Breast epithelium (tissue), 4 donors: ENCODE measurements around the gene CD209. TPM values are rescaled to one million over a fixed set of nuclear protein-coding genes. Genes with fewer than 3 reads are reported as not detected.

Source experiments
- DNase-seq, 2 donors: peaks; one replicate each; pipeline ENCODE4 v3.0.0-alpha.2; 2019; ENCODE audit warnings: low spot score in 2 of 2
- H3K27ac ChIP-seq, 2 donors: fragments of 200-600 bp; sonication (generic) in 1 of 2; one replicate each; pipeline ENCODE4 v1.5.1; 2016 to 2019; ENCODE audit warnings: mild to moderate bottlenecking in 1 of 2
- H3K27me3 ChIP-seq, 2 donors: fragments of 200-600 bp; sonication (generic) in 1 of 2; one replicate each; pipeline versions ENCODE4 v1.5.1 to v1.6.0; 2017 to 2019; ENCODE audit warnings: control low read depth in 1 of 2, mild to moderate bottlenecking in 1 of 2
- H3K36me3 ChIP-seq: fragments of 200-600 bp; one replicate; pipeline ENCODE4 v1.5.1; 2019
- H3K4me1 ChIP-seq, 2 donors: fragments of 200-600 bp; sonication (generic); one replicate each; pipeline ENCODE4 v1.5.1; 2016 to 2019; ENCODE audit warnings: control low read depth in 1 of 2
- H3K4me3 ChIP-seq, 3 donors: fragments of 200-600 bp; sonication (generic); 1 replicate in 2 of 3; 2 replicates in 1 of 3; pipeline ENCODE4 v1.5.1; 2016 to 2019; ENCODE audit warnings: mild to moderate bottlenecking in 3 of 3, moderate library complexity in 2 of 3
- H3K9me3 ChIP-seq, 2 donors: fragments of 200-600 bp; sonication (generic) in 1 of 2; one replicate each; pipeline ENCODE4 v1.5.1; 2016 to 2019; ENCODE audit warnings: control low read depth in 1 of 2
- POLR2A ChIP-seq: fragments of 450-650 bp; IDR thresholded peaks from one replicate; pipeline ENCODE4 v1.6.1; 2016; ENCODE audit warnings: antibody characterized with exemption, mild to moderate bottlenecking, moderate library complexity
- POLR2AphosphoS5 ChIP-seq, 3 donors: sonication (generic); formaldehyde crosslinking; IDR thresholded peaks; one replicate each; pipeline ENCODE4 v1.6.1; 2017; ENCODE audit warnings: antibody characterized with exemption in 3 of 3
- intact Hi-C: fragments of 100-400 bp; cut with DNase I; formaldehyde crosslinking; loops from one replicate; pipeline ENCODE4 v1.15.1; 2023; ENCODE audit warnings: low total_unique reads
- total RNA-seq, 3 donors: library from RNA; depleted of rRNA; stranded (reverse); fragments of >200 nt; gene quantifications; one replicate each; pipeline ENCODE4 v1.1.0, GENCODE V29; 2016
- TF ChIP-seq, protein P1 (sequence below), 3 donors: fragments of 450-650 bp; IDR thresholded peaks; one replicate each; pipeline ENCODE4 v1.5.1; 2016 to 2017; ENCODE audit warnings: antibody characterized with exemption in 3 of 3, mild to moderate bottlenecking in 3 of 3, moderate library complexity in 3 of 3

Gene CD209
- total RNA-seq, 3 donors from 2014 or later, result 2.3 to 9.8 (median 2.6) TPM

DNA sequence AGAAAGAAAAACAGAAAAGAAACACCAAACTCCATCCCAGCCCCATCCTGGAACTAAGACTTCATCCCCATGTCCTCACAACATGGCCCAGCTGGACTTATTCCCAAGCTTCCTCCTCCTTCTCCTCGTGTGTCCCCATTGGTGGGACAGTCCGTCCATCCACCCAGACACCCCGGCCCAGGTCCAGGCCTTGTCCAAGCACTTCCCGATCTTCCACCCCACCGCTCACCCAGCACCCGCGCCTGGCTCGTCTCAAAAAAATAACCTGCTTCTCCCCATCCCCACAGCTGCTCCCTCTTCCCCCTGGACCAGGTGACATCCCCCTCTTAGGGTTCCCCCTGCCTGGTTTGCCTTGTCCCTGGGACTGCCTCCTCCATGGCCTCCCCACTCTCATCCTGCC is 44.0 kb downstream of the CD209 start:
- Histone ChIP-seq H3K27ac (no peak overlapping the region), H3K36me3 (no peaks in the 10 kb centered on the region), H3K4me3 (no peak overlapping the region), H3K9me3 (no peaks in the 10 kb centered on the region), H3K4me1 (no peaks in the 10 kb centered on the region), H3K27me3 (peaks cover 0 to 40% of the 10 kb centered on the region in 2 donors)
- intact Hi-C loops, result no loop called here
- no peak for DNase-seq
- TF ChIP-seq POLR2A (no peak), POLR2AphosphoS5 (IDR thresholded peaks at IDR 0.05) (no peak)
- TF ChIP-seq, protein P1, sequence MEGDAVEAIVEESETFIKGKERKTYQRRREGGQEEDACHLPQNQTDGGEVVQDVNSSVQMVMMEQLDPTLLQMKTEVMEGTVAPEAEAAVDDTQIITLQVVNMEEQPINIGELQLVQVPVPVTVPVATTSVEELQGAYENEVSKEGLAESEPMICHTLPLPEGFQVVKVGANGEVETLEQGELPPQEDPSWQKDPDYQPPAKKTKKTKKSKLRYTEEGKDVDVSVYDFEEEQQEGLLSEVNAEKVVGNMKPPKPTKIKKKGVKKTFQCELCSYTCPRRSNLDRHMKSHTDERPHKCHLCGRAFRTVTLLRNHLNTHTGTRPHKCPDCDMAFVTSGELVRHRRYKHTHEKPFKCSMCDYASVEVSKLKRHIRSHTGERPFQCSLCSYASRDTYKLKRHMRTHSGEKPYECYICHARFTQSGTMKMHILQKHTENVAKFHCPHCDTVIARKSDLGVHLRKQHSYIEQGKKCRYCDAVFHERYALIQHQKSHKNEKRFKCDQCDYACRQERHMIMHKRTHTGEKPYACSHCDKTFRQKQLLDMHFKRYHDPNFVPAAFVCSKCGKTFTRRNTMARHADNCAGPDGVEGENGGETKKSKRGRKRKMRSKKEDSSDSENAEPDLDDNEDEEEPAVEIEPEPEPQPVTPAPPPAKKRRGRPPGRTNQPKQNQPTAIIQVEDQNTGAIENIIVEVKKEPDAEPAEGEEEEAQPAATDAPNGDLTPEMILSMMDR (IDR thresholded peaks at IDR 0.05), result no peak

DNA sequence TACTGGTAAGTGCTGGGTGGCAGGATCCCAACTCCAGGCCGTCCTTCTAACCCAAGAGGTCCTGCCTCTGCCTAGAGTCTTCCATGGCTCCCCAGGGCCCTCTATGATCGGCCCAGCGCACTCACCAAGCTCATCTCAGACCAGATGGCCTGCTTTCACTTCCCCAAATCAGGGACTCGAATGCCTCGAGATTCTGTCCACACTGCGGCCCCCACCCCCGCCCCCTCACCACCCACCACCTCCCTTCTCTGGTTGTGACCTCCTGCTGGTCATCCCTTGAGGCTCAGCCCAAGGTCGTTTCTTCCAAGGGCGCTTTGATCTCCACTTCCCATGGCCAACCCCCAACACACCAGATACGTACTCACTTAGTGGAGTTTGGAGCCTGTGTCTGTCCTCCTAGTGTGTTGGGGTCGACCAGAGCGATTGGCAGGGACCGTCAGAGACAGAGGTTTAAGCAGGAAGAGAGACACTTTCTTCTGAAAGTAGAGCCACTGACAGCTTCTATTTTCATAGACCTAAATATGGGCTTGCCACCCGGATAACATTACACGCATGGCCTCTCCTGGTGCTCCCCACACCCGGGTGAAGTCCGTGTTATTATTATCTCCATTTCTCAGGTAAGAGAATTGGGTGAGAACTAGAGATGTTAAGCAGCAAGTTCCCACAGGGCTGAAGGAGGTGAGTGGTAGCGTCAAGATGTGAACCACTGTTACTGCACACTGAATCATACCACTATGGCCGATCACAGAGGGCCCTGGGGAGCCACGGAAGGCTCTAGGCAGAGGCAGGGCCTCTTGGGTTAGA is 45.5 kb downstream of the CD209 start, which contains the start of gene FCER2:
Gene FCER2, minus strand, starts transcription at position 478 of the 804 bp plus-strand sequence. CDS start 2,371 bp downstream, outside the sequence.
- Histone ChIP-seq H3K9me3 (no peaks in the 10 kb centered on the region), H3K36me3 (no peaks in the 10 kb centered on the region), H3K4me1 (no peaks in the 10 kb centered on the region), H3K27ac (no peak within 1 kb of the TSS), H3K4me3 (no peak within 1 kb of the TSS), H3K27me3 (peaks cover 0 to 55% of the 10 kb centered on the region in 2 donors)
- TF ChIP-seq POLR2A (no peak), POLR2AphosphoS5 (IDR thresholded peaks at IDR 0.05) (no peak)
- TF ChIP-seq, protein P1 (IDR thresholded peaks at IDR 0.05), result no peak
- intact Hi-C loops, result no loop called here
- no peak for DNase-seq

DNA sequence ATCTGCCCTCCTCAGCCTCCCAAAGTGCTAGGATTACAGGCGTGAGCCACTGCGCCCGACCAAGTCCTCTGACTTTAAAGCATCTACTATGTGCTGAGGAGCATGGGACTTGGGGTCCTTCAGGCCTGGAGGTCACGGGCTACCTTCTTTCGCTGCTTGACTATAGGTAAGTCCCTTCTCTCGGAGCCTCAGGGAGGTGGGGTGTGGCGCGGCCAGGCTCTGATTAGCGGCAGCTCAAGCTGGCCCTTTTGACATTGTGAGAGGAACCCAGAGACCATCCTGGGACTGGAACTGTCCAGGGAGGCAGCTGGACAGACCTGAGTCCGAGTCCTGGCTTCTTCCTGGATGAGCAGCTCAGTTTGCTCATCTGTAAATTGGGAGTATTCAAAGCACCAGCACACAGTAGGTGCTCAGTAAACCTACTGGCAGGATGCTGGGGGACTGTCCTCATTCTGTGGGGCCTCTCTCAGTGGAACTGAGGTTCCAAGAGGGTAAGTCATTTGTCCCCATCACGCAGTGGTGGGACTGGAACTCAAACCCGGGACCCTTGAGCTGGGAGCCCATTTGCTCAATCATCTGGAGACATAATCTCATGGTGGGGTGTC is 46.2 kb downstream of the CD209 start:
- intact Hi-C loops, result no loop called here
- no peak overlapping the region for H3K4me3 ChIP-seq
- no peak overlapping the region for H3K27ac ChIP-seq
- H3K36me3 ChIP-seq, result no peaks in the 10 kb centered on the region
- H3K4me1 ChIP-seq, result no peaks in the 10 kb centered on the region
- TF ChIP-seq POLR2AphosphoS5 (IDR thresholded peaks at IDR 0.05) (no peak), POLR2A (no peak)
- TF ChIP-seq, protein P1 (IDR thresholded peaks at IDR 0.05), result no peak
- peaks cover 0 to 58% of the 10 kb centered on the region in 2 donors for H3K27me3 ChIP-seq
- no peaks in the 10 kb centered on the region for H3K9me3 ChIP-seq
- DNase-seq, result no peak

DNA sequence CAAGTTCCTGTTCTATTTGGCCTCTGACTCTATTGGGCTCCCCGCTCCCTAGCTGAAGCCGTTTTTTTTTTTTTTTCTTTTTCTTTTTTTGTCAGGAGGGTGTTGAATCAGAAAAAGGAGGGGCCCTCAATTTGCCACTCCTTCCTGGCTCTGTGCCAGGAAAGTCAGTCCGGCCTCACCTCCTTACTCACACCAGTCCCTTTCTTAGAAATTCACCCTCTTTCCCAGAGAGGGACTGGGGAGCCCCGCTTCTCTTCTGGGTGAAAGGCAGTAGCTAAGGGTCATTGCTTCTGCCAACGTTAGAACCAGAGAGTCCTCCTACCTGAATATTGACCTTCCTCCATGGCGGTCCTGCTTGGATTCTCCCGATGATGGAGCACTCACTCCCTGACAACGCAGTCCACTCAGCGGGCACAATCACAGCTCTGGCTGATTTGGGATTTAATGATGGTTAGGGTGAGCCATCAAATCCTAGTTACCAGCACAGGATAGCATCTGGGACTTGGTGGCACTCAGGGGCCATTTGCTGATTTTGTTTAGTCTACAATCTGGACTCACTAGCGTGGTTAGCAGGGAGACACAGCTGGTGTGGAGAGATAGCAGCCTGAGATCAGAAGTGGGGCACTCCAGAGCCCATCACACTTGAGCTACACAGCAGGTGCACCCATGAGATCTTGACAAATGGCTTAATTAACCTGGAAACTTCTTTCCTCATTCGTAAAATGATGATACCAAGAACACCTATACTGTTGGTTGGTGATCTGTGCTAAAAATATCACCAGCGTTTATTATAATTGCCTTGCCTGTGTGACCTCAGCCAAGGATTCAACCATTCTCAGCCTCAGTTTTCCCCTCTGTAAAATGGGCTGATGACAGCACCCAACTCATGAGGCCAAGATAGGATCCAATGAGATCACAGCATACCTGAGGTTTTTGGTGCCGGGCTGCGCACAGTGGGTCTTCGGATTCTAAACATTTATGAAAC is 47.6 kb downstream of the CD209 start:
- Histone ChIP-seq H3K36me3 (no peaks in the 10 kb centered on the region), H3K4me1 (no peaks in the 10 kb centered on the region), H3K27me3 (peaks cover 0 to 57% of the 10 kb centered on the region in 2 donors), H3K4me3 (no peak overlapping the region), H3K27ac (no peak overlapping the region), H3K9me3 (no peaks in the 10 kb centered on the region)
- intact Hi-C loops, result no loop called here
- no peak for TF ChIP-seq POLR2A
- TF ChIP-seq POLR2AphosphoS5 (IDR thresholded peaks at IDR 0.05), result no peak
- TF ChIP-seq, protein P1 (IDR thresholded peaks at IDR 0.05), result no peak
- DNase-seq, result no peak
